OCI-LY3 (cell line): ENCODE data around the gene MAP6D1.

Experiments used
- EZH2phosphoT487 ChIP-seq: fragments of 200-600 bp; shearing (Covaris generic); IDR thresholded peaks from 2 replicates; pipeline ENCODE4 v1.6.1; 2018; ENCODE audit warnings: antibody characterized with exemption, mixed run types, low read depth
- TF ChIP-seq, protein P1 (sequence below): fragments of 200-600, 300-600 bp; sonication (generic); IDR thresholded peaks from 2 replicates; pipeline ENCODE4 v1.5.1; 2014; ENCODE audit warnings: antibody characterized with exemption, low read length, low read depth

DNA sequence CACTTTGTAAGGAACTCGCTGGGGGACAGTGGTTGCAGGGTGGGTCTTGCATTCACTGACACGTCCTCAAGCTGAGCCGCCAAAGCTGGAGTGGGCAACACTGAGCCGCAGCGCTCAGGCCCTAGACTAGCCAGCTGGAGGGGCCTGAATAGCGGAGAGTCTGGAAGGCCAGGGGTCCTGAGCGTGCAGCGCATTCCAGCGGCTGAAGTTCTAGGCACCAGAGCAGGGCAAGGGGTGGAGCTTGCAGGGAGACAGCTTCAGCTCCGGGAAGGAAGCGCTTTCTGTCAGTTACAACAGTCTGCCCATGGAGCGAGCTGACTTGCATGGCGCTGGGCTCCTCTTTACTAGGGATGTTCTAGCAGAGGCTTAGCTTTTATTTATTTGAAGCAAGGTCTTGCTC lies 2.7 kb downstream of the MAP6D1 start:
- TF ChIP-seq, protein P1, sequence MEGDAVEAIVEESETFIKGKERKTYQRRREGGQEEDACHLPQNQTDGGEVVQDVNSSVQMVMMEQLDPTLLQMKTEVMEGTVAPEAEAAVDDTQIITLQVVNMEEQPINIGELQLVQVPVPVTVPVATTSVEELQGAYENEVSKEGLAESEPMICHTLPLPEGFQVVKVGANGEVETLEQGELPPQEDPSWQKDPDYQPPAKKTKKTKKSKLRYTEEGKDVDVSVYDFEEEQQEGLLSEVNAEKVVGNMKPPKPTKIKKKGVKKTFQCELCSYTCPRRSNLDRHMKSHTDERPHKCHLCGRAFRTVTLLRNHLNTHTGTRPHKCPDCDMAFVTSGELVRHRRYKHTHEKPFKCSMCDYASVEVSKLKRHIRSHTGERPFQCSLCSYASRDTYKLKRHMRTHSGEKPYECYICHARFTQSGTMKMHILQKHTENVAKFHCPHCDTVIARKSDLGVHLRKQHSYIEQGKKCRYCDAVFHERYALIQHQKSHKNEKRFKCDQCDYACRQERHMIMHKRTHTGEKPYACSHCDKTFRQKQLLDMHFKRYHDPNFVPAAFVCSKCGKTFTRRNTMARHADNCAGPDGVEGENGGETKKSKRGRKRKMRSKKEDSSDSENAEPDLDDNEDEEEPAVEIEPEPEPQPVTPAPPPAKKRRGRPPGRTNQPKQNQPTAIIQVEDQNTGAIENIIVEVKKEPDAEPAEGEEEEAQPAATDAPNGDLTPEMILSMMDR = no peak
- no peak for TF ChIP-seq EZH2phosphoT487
